ENCODE data around the gene FGF12.

GRCh38 chr3:192653862-192654261 is 73.5 kb downstream of the FGF12 start:
- no peak for TF ChIP-seq RFX5 (IDR thresholded peaks at IDR 0.05)
- no peak for TF ChIP-seq CEBPB (IDR thresholded peaks at IDR 0.05)
- no peak for TF ChIP-seq CTCF (IDR thresholded peaks at IDR 0.05)
- TF ChIP-seq POLR2A (IDR thresholded peaks at IDR 0.05; ENCODE audit: low read length): no peak
- TF ChIP-seq MAX (IDR thresholded peaks at IDR 0.05): no peak
- TF ChIP-seq ZFP36 (IDR thresholded peaks at IDR 0.05; ENCODE audit: borderline replicate concordance, partially characterized antibody): no peak
- TF ChIP-seq CHD2 (IDR thresholded peaks at IDR 0.05; ENCODE audit: low read length, partially characterized antibody): no peak
- TF ChIP-seq KDM1A (IDR thresholded peaks at IDR 0.05; ENCODE audit: low read depth): no peak
- no peak for TF ChIP-seq SREBF2 (IDR thresholded peaks at IDR 0.05)
- TF ChIP-seq USF2 (IDR thresholded peaks at IDR 0.05): no peak
- no peak for TF ChIP-seq SMC3 (IDR thresholded peaks at IDR 0.05)
- no peak for TF ChIP-seq RNF2 (IDR thresholded peaks at IDR 0.05; ENCODE audit: borderline replicate concordance, low read depth)
- no peak for TF ChIP-seq EP300 (IDR thresholded peaks at IDR 0.05)
- no peak for TF ChIP-seq PBX3 (IDR thresholded peaks at IDR 0.05)

All from A549 (cell line).